Glutamatergic neuron (in vitro differentiated cells): ENCODE results near the gene DNAJB6. TPM values are rescaled to one million over a fixed set of nuclear protein-coding genes. Genes with fewer than 3 reads are reported as not detected.

ENCODE experiments used
- DNase-seq: peaks from one replicate; pipeline ENCODE4 v3.0.0; 2022
- H3K27ac Mint-ChIP-seq: one replicate; pipeline ENCODE4 v1.8.0; 2020; ENCODE audit warnings: mild to moderate bottlenecking, mixed read lengths, inconsistent platforms; ENCODE audit not compliant: unreplicated experiment
- H3K27me3 Mint-ChIP-seq: one replicate; pipeline ENCODE4 v1.8.0; 2020; ENCODE audit warnings: mild to moderate bottlenecking, moderate library complexity, mixed read lengths, inconsistent platforms; ENCODE audit not compliant: unreplicated experiment
- H3K36me3 Mint-ChIP-seq: one replicate; pipeline ENCODE4 v1.8.0; 2020; ENCODE audit warnings: mild to moderate bottlenecking, mixed read lengths, inconsistent platforms; ENCODE audit not compliant: unreplicated experiment
- H3K4me1 Mint-ChIP-seq: one replicate; pipeline ENCODE4 v1.8.0; 2020; ENCODE audit warnings: mild to moderate bottlenecking, low read depth, mixed read lengths, inconsistent platforms; ENCODE audit not compliant: unreplicated experiment
- H3K4me3 Mint-ChIP-seq: one replicate; pipeline ENCODE4 v1.8.0; 2020; ENCODE audit warnings: mild to moderate bottlenecking, mixed read lengths, inconsistent platforms; ENCODE audit not compliant: unreplicated experiment
- H3K9me3 Mint-ChIP-seq: one replicate; pipeline ENCODE4 v1.8.0; 2020; ENCODE audit warnings: mild to moderate bottlenecking, moderate library complexity, mixed read lengths, inconsistent platforms; ENCODE audit not compliant: unreplicated experiment
- total RNA-seq: library from RNA; stranded (reverse); fragmentation: NEBNext Ultra II Directional; extraction: Animal tissue kit (Norgen Biotek cat#: 25700); gene quantifications from one replicate; pipeline ENCODE4 v1.2.1, GENCODE V29; 2021; ENCODE audit not compliant: unreplicated experiment
- TF ChIP-seq, protein P1 (sequence below): fragments of 200-600 bp; sonication (generic); IDR thresholded peaks from one replicate; pipeline ENCODE4 v1.5.0; 2021; ENCODE audit not compliant: partially characterized antibody, unreplicated experiment

The DNAJB6 gene
- total RNA-seq, 1 donor from 2014 or later = 120 TPM

GRCh38 chr7:157444011-157444842 lies 107.4 kb downstream of the DNAJB6 start:
- Mint-ChIP-seq H3K9me3 (peaks cover 9% of the 10 kb centered on the region), H3K4me3 (no peak overlapping the region), H3K27ac (no peak overlapping the region), H3K36me3 (peaks cover 11% of the 10 kb centered on the region), H3K27me3 (peaks cover 11% of the 10 kb centered on the region), H3K4me1 (no peaks in the 10 kb centered on the region)
- TF ChIP-seq, protein P1, sequence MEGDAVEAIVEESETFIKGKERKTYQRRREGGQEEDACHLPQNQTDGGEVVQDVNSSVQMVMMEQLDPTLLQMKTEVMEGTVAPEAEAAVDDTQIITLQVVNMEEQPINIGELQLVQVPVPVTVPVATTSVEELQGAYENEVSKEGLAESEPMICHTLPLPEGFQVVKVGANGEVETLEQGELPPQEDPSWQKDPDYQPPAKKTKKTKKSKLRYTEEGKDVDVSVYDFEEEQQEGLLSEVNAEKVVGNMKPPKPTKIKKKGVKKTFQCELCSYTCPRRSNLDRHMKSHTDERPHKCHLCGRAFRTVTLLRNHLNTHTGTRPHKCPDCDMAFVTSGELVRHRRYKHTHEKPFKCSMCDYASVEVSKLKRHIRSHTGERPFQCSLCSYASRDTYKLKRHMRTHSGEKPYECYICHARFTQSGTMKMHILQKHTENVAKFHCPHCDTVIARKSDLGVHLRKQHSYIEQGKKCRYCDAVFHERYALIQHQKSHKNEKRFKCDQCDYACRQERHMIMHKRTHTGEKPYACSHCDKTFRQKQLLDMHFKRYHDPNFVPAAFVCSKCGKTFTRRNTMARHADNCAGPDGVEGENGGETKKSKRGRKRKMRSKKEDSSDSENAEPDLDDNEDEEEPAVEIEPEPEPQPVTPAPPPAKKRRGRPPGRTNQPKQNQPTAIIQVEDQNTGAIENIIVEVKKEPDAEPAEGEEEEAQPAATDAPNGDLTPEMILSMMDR = no peak
- DNase-seq = no peak

DNA sequence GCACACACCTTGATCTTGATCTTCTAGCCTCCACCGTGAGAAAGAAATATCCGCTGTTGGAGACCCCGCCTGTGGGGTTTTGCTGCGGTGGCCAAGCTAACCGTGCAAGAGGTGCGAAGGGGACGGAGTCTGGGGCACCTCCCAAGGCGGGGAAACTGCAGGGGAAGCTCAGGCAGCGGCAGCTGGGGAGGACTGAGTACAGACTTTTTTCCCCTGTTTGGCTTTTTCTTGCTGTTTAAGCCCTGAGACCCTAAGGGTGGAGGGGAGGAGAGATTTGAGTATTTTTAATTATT lies 108.0 kb downstream of the DNAJB6 start:
- H3K9me3 Mint-ChIP-seq = peaks cover 4% of the 10 kb centered on the region
- H3K4me3 Mint-ChIP-seq = no peak overlapping the region
- H3K4me1 Mint-ChIP-seq = no peaks in the 10 kb centered on the region
- TF ChIP-seq, protein P1 = no peak
- no peak overlapping the region for H3K27ac Mint-ChIP-seq
- H3K36me3 Mint-ChIP-seq = peaks cover 6% of the 10 kb centered on the region
- DNase-seq = no peak
- peaks cover 5% of the 10 kb centered on the region for H3K27me3 Mint-ChIP-seq

- Mint-ChIP-seq H3K36me3 (no peaks in the 10 kb centered on the region), H3K27ac (no peak overlapping the region), H3K4me3 (no peak overlapping the region), H3K4me1 (no peaks in the 10 kb centered on the region), H3K27me3 (peaks cover 1% of the 10 kb centered on the region), H3K9me3 (no peaks in the 10 kb centered on the region)
- TF ChIP-seq, protein P1 = no peak
- DNase-seq = no peak
Measured at GRCh38 chr7:157445246-157445955, 108.6 kb downstream of the DNAJB6 start.

GRCh38 chr7:157445956-157446295 lies 109.1 kb downstream of the DNAJB6 start:
- H3K27me3 Mint-ChIP-seq = peaks cover 1% of the 10 kb centered on the region

More at GRCh38 chr7:157445956-157446295, 109.1 kb downstream of the DNAJB6 start:
- Mint-ChIP-seq H3K4me1 (no peaks in the 10 kb centered on the region), H3K4me3 (no peak overlapping the region), H3K9me3 (no peaks in the 10 kb centered on the region), H3K27ac (no peak overlapping the region), H3K36me3 (no peaks in the 10 kb centered on the region)
- no peak for DNase-seq
- TF ChIP-seq, protein P1 = no peak
